Astrocyte of the cerebellum (primary cell): Measurements from ENCODE around the gene PITPNM1.

Source experiments
- DNase-seq: peaks from one replicate; pipeline ENCODE4 v3.0.0-alpha.2; 2011; ENCODE audit warnings: low read depth
- H3K4me3 ChIP-seq: 2 replicates; pipeline ENCODE4 v1.5.1; 2011; ENCODE audit warnings: mild to moderate bottlenecking, low read depth, low read length, moderate library complexity
- in situ Hi-C: cut with HindIII; loops from 2 replicates; pipeline ENCODE4 v1.10.0; 2017; ENCODE audit warnings: low sequenced_read_pairs
- TF ChIP-seq, protein P1 (sequence below): IDR thresholded peaks from 2 replicates; pipeline ENCODE4 v1.5.1; 2012; ENCODE audit warnings: low read length, low read depth, moderate library complexity, mild to moderate bottlenecking; ENCODE audit errors: missing control alignments

The PITPNM1 gene

DNA sequence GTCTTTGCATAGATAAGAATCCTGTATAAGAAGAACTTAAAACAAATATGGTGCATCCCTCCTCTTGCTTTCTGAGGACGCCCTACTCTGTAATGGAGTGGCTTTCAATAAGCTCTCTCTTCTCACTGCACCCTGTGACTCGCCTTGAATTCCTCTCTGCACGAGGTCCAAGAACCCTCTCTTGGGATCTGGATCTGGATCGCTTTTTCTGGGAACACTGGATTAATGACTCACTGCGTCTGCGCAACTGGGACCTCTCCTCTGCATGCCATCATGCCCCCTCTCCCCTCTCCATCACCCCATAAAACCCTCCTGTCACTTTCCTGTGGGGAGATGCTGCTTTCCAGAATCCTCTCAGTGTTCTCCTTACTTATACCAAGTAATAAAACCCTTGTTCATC lies 33.1 kb upstream of the PITPNM1 start:
- no peak overlapping the region for H3K4me3 ChIP-seq
- DNase-seq, result no peak
- TF ChIP-seq, protein P1, sequence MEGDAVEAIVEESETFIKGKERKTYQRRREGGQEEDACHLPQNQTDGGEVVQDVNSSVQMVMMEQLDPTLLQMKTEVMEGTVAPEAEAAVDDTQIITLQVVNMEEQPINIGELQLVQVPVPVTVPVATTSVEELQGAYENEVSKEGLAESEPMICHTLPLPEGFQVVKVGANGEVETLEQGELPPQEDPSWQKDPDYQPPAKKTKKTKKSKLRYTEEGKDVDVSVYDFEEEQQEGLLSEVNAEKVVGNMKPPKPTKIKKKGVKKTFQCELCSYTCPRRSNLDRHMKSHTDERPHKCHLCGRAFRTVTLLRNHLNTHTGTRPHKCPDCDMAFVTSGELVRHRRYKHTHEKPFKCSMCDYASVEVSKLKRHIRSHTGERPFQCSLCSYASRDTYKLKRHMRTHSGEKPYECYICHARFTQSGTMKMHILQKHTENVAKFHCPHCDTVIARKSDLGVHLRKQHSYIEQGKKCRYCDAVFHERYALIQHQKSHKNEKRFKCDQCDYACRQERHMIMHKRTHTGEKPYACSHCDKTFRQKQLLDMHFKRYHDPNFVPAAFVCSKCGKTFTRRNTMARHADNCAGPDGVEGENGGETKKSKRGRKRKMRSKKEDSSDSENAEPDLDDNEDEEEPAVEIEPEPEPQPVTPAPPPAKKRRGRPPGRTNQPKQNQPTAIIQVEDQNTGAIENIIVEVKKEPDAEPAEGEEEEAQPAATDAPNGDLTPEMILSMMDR, result no peak
- in situ Hi-C loops, result no loop called here

DNA sequence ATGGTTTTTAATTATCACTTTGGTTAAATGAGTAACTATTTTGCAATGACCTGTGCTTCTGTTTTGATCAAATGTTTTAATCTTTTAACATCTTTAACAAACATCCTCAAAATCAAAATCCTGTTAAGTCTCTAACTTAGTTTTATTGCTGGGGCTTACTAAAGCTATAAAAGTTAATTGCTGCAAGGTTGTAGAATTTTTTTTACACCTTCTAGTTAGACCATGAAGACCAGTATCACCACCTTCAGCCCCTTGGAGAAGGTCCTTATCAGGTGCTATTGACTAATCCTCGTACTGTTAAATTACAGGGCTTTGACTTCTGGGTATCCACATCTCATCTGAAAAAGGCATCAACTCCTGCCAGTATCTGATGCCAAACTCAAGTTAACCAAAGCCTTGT lies 30.4 kb upstream of the PITPNM1 start:
- TF ChIP-seq, protein P1, result no peak
- in situ Hi-C loops, result no loop called here
- no peak for DNase-seq
- no peak overlapping the region for H3K4me3 ChIP-seq

DNA sequence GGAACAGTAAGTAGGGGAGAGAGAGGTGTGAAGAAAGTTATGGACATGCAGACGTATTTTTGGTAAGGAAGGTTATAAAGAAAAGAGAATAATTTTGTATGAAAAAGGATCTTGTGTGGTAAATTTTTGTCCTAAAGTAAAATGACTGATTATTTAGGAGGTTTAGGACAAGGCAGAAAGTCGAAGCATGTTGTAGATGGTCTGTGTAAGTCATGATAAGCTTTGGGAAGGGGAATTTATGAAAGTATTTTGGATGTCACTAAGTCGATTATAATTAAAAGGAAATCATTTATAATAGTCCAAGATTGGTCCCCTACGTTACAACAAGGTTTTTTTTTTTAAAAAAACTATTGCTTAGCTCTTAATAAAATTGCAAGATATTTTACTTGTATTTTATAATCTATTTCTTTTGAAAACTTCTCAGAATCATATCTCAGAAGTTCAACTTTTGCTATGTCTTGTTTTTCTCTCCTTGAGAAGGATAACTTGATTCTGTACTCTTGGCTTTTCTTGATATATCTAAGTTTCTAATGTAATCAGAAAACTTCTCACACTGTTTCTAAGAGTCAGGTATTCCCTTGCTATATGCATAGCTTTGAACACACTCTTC lies 29.0 kb upstream of the PITPNM1 start:
- no peak for DNase-seq
- TF ChIP-seq, protein P1, result no peak
- in situ Hi-C loops, result no loop called here
- no peak overlapping the region for H3K4me3 ChIP-seq

DNA sequence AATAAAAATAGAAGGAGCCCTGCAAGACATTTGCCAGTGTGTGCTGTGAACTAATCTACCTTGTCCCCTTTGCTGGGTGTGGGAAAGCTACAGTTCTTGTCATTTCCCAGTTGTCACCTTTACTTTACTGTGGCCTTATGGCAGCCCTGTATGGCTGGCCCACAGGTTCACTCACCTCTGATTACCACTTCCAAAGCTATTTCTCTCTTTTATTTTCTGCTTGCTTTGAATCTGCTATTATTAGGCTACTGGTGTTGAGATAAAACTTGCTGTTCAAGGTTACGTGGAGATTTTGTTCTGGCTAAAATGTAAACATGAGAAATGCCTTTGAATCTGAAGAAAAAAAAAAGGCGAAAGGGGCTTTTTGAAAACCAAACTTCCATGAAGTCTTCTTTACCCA lies 27.7 kb upstream of the PITPNM1 start:
- in situ Hi-C loops, result no loop called here
- no peak overlapping the region for H3K4me3 ChIP-seq
- no peak for DNase-seq
- TF ChIP-seq, protein P1, result no peak

DNA sequence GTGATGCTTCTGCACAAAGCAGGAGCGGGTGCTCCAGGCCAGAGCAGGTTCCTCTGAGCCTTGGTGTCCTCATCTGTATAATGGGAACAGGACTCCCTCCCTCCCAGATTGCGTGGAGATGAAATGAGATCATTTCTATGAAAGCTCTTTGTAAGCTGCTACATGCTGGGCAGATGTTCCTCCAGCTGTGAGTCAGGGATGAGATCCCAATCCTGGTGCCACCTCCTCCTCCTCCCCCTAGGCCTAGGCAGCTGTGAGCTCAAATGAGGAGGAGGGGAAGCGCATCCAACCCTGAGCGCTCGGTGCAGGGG lies 25.1 kb upstream of the PITPNM1 start:
- H3K4me3 ChIP-seq, result no peak overlapping the region
- DNase-seq, result no peak
- in situ Hi-C loops, result no loop called here
- TF ChIP-seq, protein P1, result no peak

DNA sequence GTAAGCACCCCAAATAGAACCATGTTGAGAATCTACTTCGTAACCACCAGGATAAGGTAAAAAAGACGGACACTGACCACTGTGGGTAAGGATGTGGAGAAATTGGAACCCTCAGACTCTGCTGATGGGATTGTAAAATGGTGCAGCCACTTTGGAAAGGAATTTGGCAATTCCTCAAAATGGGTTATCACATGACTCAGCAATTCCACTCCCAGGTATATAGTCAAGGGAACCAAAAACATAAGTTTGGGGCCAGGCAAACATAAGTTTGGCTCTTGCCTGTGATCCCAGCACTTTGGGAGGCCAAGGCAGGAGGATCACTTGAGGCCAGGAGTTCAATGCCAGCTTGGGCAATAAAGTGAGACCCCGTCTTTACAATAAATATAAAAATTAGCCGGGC lies 23.2 kb upstream of the PITPNM1 start:
- TF ChIP-seq, protein P1, result no peak
- no peak overlapping the region for H3K4me3 ChIP-seq
- DNase-seq, result no peak
- in situ Hi-C loops, result no loop called here
